Dermis blood vessel endothelial cell (primary cell): ENCODE data around the gene STARD9. TPM values are rescaled to one million over a fixed set of nuclear protein-coding genes. Genes with fewer than 3 reads are reported as not detected.
A peak's percentile ranks its signal among the peaks of the same experiment; 100 is the strongest.
"Not testable (repeated sequence)": the region's sequence is repeated elsewhere in the genome, so short reads cannot be mapped to it uniquely, and the experiment has no call there.

Source experiments
- DNase-seq: peaks from one replicate; pipeline ENCODE4 v3.0.0; 2010
- total RNA-seq: library from RNA; depleted of rRNA; stranded (reverse); fragments of >200 nt; gene quantifications from 2 replicates; pipeline ENCODE4 v1.2.3, GENCODE V29; 2014

The STARD9 gene
- total RNA-seq, 1 donor from 2014 or later: 35.4 TPM

- no peak for DNase-seq
Observed at GRCh38 chr15:42730536-42730935, 155.1 kb downstream of the STARD9 start.

GRCh38 chr15:42731461-42731860, 156.1 kb downstream of the STARD9 start:
- no peak for DNase-seq

GRCh38 chr15:42732095-42732827, 156.9 kb downstream of the STARD9 start:
- DNase-seq: no peak

- DNase-seq: no peak
Observed at GRCh38 chr15:42733027-42733426, 157.6 kb downstream of the STARD9 start.

GRCh38 chr15:42734076-42734672, 158.8 kb downstream of the STARD9 start:
- DNase-seq: no peak

GRCh38 chr15:42735382-42736165, 160.2 kb downstream of the STARD9 start:
- no peak for DNase-seq

- peak; percentile 38 for DNase-seq
Observed at GRCh38 chr15:42736178-42736792, 160.9 kb downstream of the STARD9 start.

GRCh38 chr15:42736793-42737528, 161.6 kb downstream of the STARD9 start, which contains the start of gene CDAN1:
CDAN1 (minus strand) TSS chr15:42737128; CDS start chr15:42737102, 26 bp downstream.
- peak; percentile 86 for DNase-seq

- no peak for DNase-seq
Observed at GRCh38 chr15:42737529-42738328, 162.3 kb downstream of the STARD9 start.

GRCh38 chr15:42741710-42742109, 166.3 kb downstream of the STARD9 start:
- DNase-seq: no peak

GRCh38 chr15:42742149-42742548, 166.7 kb downstream of the STARD9 start:
- DNase-seq: no peak

- no peak for DNase-seq
Observed at GRCh38 chr15:42744195-42744594, 168.8 kb downstream of the STARD9 start.

- DNase-seq: no peak
Observed at GRCh38 chr15:42749266-42749665, 173.9 kb downstream of the STARD9 start.

GRCh38 chr15:42750306-42750705, 174.9 kb downstream of the STARD9 start:
- DNase-seq: no peak

- DNase-seq: no peak
Observed at GRCh38 chr15:42759093-42759492, 183.7 kb downstream of the STARD9 start.

GRCh38 chr15:42760759-42761158, 185.4 kb downstream of the STARD9 start:
- no peak for DNase-seq

GRCh38 chr15:42761813-42762212, 186.4 kb downstream of the STARD9 start:
- DNase-seq: not testable (repeated sequence)

- DNase-seq: not testable (repeated sequence)
Observed at GRCh38 chr15:42764154-42764731, 188.8 kb downstream of the STARD9 start.

- DNase-seq: not testable (repeated sequence)
Observed at GRCh38 chr15:42766109-42766508, 190.7 kb downstream of the STARD9 start.
